Measurements from ENCODE around the gene ITPRIPL2. TPM values are rescaled to one million over a fixed set of nuclear protein-coding genes. Genes with fewer than 3 reads are reported as not detected.

The ITPRIPL2 gene
- total and polyA plus RNA-seq, 2 of the 13 experiments (the other 11 are each of a cell fraction or from before 2014, with no cell fraction given), result 5.9 to 12.6 TPM

DNA sequence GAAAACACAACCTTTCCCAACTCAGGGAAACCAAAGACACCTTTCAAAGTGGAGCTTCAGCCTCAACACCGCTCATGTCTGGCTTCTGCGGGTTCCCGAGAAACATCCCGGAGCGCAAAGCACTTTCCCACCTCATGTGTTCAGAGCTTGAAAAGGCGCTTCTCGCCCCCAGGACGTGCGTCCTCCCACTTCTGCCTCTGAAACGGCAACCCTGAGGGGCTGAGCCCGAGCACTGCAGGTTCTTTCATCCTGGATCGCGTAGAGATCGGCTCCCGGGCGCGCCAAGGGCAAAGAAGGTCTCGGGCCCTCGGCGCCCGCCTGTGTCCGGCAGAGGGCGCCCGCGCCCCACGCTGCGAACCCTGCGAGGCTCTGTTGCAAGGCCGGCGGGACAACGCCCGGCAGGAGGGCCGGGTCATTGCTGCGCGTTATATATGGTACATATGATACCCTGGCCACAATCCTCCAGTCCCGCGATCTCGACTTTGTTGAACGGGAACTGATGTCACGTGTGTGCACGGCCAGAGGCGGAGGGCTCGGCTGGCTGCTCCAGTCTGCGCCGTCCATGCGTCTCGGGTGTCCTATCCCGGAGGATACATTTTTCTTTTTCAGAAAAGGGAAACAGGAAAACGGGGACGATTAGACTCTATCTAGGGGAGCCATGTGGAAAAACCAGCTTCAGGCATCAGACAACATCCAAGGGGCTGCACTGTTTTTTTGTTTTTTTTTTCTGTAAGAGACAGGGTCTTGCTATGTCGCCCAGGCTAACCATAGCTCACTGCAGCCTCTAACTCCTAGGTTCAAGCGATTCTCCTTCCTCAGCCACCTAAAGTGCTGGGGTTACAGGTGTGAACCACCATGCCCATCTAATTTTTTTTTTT lies 27.2 kb upstream of the ITPRIPL2 start:
- no TSS peak for BruUV-seq (replicated peaks)
- peak; percentile 85; the same call in 1 of the 2 replicates for TF ChIP-seq CSRNP1 (CRISPR knock-in tag; IDR thresholded peaks at IDR 0.05)
- peak; percentile 68 for TF ChIP-seq ETV5 (CRISPR knock-in tag; IDR thresholded peaks at IDR 0.05; ENCODE audit: borderline replicate concordance)
- TF ChIP-seq JARID2 (CRISPR knock-in tag; IDR thresholded peaks at IDR 0.05; ENCODE audit: insufficient replicate concordance), result peak; percentile 98
- TF ChIP-seq STAG1 (CRISPR knock-in tag; IDR thresholded peaks at IDR 0.05), result peak; percentile 100
- no peak for TF ChIP-seq HOXA7 (CRISPR knock-in tag; IDR thresholded peaks at IDR 0.05)
- peak; percentile 97; the same call in 1 of the 2 replicates for TF ChIP-seq ZNF597 (CRISPR knock-in tag; IDR thresholded peaks at IDR 0.05)
- TF ChIP-seq GPBP1L1 (CRISPR knock-in tag; IDR thresholded peaks at IDR 0.05), result no peak
- TF ChIP-seq, protein P1, sequence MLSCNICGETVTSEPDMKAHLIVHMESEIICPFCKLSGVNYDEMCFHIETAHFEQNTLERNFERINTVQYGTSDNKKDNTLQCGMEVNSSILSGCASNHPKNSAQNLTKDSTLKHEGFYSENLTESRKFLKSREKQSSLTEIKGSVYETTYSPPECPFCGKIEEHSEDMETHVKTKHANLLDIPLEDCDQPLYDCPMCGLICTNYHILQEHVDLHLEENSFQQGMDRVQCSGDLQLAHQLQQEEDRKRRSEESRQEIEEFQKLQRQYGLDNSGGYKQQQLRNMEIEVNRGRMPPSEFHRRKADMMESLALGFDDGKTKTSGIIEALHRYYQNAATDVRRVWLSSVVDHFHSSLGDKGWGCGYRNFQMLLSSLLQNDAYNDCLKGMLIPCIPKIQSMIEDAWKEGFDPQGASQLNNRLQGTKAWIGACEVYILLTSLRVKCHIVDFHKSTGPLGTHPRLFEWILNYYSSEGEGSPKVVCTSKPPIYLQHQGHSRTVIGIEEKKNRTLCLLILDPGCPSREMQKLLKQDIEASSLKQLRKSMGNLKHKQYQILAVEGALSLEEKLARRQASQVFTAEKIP (CRISPR knock-in tag; IDR thresholded peaks at IDR 0.05; ENCODE audit: borderline replicate concordance), result no peak
- peak; percentile 90 for TF ChIP-seq ZNF343 (CRISPR knock-in tag; IDR thresholded peaks at IDR 0.05)
- TF ChIP-seq RFXAP (CRISPR knock-in tag; IDR thresholded peaks at IDR 0.05; ENCODE audit: borderline replicate concordance), result peak; percentile 93; the same call in 1 of the 2 replicates
- peak; percentile 88 for TF ChIP-seq ZNF180 (CRISPR knock-in tag; IDR thresholded peaks at IDR 0.05; ENCODE audit: borderline replicate concordance, low read depth)
- TF ChIP-seq ZNF331 (CRISPR knock-in tag; IDR thresholded peaks at IDR 0.05), result peak; percentile 93; the same call in 1 of the 2 replicates

More for the DNA sequence above, 27.2 kb upstream of the ITPRIPL2 start:
- Histone ChIP-seq H3K4me2 (ENCODE audit: low read depth, low read length) (peak overlapping the region; percentile 97), H3K9me3 (ENCODE audit: low read length) (0 out of 2 replicates have a peak, but pooled peaks cover under 1% of the 10 kb centered on the region), H3K9ac (ENCODE audit: insufficient read depth, low read depth, low read length) (peak overlapping the region; percentile 65), H3K27me3 (ENCODE audit: control insufficient read depth in 1 of 2, insufficient read depth in 2 of 2, low read length in 2 of 2) (peaks cover 0 to 9% of the 10 kb centered on the region in 2 experiments; a peak in 2 of 5 replicates), H3K36me3 (replicated peaks in 1 of 2; ENCODE audit: control insufficient read depth in 1 of 2, insufficient read depth in 2 of 2, low read length in 2 of 2) (0 out of 5 replicates have a peak, but pooled peaks cover 0 to 5% of the 10 kb centered on the region in 2 experiments), H3K4me1 (ENCODE audit: insufficient read depth, low read length) (peaks cover 15% of the 10 kb centered on the region), H3K4me3 (replicated peaks in 1 of 3; ENCODE audit: insufficient read depth in 1 of 3, low read depth in 2 of 3, low read length in 3 of 3) (peak overlapping the region; percentile 45 to 84 (median 47)), H2AFZ (ENCODE audit: low read length) (peak overlapping the region; percentile 86), H3K27ac (ENCODE audit: extremely low read length, insufficient read depth, low read length) (no peak overlapping the region), H3K79me2 (ENCODE audit: insufficient read depth, low read length) (no peaks in the 10 kb centered on the region), H4K20me1 (ENCODE audit: insufficient read depth, low read length) (no peaks in the 10 kb centered on the region)
- CTCF ChIA-PET (ENCODE audit: low intra/inter-chr PET ratio, low total read pairs), result interaction anchor here (0.7 to 3.7 kb wide), 11 partner anchors 8 to 415 kb away, joined by 3 to 87 read pairs (median 8); partner anchors contain the start of genes SYT17 and TMC7
- POLR2A ChIA-PET, result interaction anchor here (0.7 to 2.3 kb wide), 12 partner anchors 8 to 131 kb away, joined by 3 to 15 read pairs (median 5); partner anchors contain the start of genes COQ7, ITPRIPL2 and TMC7
- intact Hi-C loops (cut with micrococcal nuclease; ENCODE audit: unreplicated experiment), result loop anchor here (1.0 to 2.0 kb wide), 4 partner anchors 22 to 416 kb away; no protein-coding TSS in a partner anchor
- peak; percentile 73 for FAIRE-seq
- DNase-seq (ENCODE audit: low spot score), result peak; percentile 95
- in situ Hi-C loops (cut with HindIII; ENCODE audit: extremely low pct_ligation_motif_present, low pct_unique_long_range_greater_than_20kb), result loop anchor here (5.0 kb wide), 3 partner anchors 91 to 416 kb away; no protein-coding TSS in a partner anchor
- peak; percentile 98 for ATAC-seq
- 7% methylated on average over 51 of the region's 52 CpGs for WGBS (ENCODE audit: low lambda C conversion rate)

All from HepG2 (cell line).